ENCODE data around the gene NTN4.
"Not testable (repeated sequence)": the region's sequence is repeated elsewhere in the genome, so short reads cannot be mapped to it uniquely, and the experiment has no call there.

The NTN4 gene

DNA sequence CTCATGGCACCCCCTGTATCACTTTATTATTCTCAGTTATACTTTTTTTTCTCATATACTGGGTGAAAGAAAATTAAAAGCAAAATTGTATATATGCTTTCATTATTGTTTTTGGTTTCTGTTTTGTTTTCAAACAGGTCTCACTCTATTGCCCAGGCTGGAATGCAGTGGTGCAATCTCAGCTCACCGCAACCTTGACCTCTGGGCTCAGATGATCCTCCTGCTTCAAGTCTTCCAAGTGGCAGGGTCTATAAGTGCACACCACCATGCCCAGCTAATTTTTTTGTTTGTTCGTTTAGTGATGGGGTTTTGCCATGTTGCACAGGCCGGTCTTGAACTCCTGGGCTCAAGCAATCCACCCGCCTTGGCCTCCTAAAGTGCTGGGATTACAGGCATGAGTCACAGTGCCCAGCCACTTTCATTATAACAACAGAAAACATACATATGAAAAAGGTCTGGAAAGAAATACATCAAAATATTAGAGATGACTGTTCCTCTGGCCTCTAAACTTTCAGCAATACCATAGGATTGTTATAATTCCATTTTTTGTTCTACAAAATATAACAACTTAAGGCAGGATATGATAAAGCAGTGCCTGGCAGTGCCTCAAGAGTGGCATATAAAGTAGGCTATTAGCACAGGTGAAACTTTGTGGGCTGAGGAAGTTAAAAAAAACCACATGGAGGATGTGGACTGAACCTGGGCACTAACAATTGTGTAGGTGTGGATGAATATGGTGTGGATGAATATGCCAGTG, 5.8 kb upstream of the NTN4 start:
- no peak for DNase-seq (ENCODE audit: low read depth in 2 of 2)

DNA sequence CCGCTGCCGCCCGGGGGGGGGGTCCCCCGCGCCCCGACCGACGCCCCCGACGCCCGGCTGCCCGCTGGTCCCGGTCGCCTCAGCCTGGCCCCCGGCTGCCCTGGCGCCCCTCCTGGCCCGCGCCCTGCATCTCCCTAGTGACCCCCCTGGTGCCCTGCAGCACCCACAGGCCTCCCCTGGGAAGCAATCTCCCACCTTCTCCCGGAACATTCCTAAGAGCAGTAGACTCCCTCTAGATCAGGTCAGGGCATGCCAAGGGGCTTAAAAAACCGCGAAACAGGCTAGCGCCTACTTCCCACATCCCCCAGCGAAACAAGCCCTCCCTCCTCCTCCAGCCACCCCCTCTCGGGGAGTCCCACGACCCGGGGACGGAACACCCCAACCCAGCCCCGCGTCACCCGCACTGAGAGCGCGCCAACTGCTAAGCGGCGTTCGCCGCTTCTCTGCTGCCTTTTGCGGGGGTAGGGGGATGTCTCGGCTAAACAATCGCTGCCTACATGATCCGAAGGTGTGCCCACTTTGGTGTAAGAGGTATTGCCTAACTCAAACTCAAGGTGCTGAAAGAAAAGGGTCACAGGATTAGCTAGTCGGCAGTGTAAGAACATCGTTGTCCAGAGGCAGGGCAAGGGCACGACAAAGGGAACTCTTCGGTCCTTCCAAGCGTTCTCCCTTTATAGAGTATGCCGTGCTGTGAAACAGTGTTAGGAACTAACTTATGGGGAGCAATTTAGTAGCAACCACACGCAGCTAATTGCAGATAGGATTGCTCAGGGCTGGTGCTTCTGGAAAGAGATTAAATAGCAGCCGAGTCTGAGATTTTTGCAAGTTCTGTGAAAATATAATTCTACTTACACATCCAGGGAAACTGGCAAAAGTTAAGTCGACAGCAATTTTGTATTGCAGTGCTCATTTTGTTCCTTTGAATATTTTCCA, 619 bp upstream of the NTN4 start:
- no peak for DNase-seq (ENCODE audit: low read depth in 2 of 2)

DNA sequence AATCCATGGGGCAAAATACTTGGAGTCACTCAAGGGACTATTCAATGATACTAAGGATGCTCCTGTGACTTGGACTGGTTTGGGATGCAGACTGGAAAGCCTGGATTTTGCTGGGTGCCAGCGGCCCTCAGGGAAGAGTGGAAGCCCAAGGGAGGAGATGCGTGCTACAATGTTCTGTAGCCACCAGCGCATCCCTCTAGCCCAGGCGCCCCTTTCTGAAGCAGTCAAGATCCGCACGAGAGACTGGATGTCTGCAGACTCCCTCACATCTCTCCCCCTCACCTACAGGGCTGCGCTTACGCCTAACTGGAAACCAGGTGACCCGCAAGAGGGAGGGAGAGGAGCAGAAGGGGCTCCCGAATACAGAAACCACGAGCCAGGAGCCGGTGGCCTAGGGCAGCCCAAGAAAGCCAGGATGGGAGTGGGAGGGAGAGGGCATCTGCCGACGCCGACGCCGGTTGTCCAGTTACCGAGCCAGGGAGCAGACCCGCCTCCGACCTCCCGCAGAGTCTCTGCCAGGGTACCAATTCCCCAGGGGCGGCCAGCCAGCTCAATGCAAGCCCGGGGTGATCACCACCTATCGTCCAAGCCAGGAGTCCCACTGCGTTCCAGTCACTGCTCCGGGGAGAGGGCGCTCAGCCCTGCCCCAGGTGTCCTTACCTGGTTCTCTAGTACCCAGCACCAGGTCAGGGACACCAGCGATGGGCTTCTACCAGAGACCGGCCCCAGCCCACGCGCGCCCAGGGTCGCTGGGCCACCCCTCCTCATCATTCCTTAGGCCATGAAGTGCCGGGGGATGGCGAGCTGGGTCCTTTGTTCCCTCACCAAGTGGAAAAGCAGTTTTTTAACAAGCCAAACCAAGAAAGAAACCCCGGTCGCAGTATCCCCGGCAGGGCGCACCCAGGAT, 1.2 kb downstream of the NTN4 start:
- no peak for DNase-seq (ENCODE audit: low read depth in 2 of 2)

DNA sequence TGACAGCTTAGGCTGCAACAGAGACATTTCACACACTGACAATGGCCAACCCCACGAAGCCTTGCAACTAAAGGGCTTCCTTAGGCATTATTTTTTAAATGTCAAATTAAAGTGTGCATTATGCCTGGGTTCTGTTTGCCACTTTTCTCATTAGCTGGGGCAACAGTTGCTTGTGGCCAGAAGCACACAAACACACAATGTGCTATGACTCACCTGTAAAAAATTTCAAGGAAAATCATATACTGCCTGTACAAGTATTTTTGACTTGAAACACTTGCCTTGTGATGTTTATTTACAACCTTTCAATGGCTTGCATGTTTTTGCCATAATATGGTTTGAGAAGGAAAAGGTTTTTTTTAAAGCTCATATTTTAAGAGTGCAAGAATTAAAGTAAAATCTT, 1.9 kb downstream of the NTN4 start:
- DNase-seq (ENCODE audit: low read depth in 2 of 2), result no peak

DNA sequence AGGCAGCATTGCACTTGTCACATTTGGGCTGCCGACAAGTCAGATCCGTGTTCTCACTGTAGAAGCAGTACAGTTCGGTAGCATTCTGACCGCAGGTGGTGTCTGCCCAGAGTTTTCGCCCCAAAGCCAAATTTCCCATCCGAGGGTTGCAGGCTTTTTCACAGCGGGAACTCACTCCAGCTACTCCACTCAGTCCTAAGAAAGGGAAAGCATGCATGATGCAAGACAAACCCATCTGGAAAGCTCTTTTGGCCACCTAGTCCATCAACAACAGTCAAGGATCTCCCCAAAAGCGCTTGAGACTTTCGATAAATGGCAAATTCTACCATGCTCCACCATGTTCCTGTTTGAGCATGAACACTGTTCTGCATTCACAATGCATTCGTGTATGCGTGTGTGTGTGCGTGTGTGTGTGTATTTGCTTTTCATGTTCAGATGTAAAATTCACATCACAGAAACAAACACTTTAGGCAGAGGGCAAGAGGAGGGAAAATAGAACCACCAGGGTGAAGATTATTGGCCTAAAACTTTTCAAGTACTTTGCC, 3.2 kb downstream of the NTN4 start:
- no peak for DNase-seq (ENCODE audit: low read depth in 2 of 2)

DNA sequence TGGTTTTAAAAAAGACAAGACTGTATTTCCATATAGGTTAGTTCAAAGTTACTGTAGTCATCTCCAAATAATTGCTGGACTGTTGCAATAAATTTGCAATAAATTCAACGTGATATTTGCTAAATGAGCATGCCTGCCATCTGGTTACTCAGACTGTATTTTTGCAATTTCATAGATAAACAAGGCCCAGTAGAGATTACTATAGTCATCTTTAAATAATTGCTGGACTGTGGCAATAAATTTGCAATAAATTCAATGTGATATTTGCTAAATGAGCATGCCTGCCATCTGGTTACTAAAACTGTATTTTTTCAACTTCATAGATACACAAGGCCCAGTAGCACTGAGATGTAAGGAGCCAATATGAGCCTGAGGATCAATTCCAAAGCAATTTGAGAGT, 5.6 kb downstream of the NTN4 start:
- no peak for DNase-seq (ENCODE audit: low read depth in 2 of 2)

DNA sequence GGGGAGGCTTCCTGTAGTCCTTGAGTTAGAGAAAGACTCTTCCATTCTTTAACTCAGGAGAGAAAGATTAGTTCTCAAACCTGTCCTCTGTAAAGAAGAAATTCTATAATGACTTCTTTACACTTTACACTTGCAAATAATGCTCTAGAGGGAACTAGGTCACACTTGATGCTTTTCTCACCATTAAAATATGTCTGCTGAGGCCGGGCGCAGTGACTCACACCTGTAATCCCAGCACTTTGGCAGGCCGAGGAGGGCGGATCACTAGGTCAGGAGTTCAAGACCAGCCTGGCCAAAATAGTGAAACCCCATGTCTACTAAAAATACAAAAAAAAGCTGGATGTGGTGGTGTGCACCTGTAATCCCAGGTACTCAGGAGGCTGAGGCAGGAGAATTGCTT, 6.3 kb downstream of the NTN4 start:
- DNase-seq (ENCODE audit: low read depth in 2 of 2), result no peak

DNA sequence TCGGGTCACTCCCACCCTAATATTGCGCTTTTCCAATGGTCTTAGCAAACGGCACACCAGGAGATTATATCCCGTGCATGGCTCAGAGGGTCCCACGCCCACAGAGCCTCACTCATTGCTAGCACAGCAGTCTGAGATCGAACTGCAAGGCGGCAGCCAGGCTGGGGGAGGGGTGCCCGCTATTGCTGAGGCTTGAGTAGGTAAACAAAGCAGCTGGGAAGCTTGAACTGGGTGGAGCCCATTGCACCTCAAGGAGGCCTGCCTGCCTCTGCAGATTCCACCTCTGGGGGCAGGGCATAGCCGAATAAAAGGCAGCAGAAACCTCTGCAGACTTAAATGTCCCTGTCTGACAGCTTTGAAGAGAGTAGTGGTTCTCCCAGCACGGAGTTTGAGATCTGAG, 15.1 kb downstream of the NTN4 start:
- not testable (repeated sequence) for DNase-seq (ENCODE audit: low read depth in 2 of 2)

DNA sequence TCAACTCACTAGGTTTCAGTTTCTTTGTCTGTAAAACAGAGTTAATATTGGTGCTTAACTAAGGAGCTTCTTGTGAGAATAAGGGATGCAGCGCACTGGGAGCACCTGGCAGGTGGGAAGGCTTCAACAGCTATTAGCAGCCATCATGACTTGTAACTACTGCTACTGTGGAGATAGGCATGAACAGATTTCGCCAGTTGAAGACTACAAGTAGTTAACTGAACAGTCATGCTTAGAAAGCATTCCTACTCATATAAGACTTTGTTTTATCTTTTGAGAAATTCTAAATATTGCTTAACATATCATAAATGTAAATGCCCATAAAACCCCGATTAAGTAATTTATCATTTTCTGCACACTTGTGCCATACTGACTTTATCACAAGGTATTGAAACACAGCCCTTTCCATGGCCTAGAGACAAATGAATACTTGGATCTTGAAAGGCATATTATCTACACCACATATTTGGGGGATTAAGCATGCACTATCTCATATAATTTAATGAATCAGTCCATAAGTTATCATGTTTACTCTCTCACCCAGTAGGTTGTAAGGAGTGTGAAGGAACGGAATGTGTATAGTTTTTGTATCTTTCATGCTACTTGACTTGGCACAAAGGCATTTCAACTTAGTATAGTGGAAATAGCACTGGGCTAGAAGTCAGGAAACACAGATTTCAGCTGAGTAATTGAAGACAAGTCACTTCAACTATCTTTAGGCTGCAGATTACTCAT, 16.1 kb downstream of the NTN4 start:
- no peak for DNase-seq (ENCODE audit: low read depth in 2 of 2)

DNA sequence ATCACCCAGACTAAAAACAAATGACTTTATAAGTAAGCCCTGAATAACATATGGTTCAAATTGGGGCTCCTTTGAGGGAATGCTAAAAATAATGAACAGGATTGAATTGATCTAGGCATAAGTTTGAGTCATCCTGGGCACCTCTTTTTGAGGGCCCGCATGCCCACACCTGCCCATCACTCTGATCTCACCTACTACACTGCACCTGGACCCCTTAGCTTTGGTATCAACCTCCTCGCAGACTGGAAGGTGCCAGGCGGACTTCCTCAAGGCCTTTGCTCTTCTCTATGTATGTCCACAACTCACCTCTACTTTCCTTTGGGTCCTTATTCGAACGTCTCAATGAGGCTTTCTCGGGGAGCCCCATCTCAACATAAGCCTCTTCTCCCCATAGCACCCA, 17.2 kb downstream of the NTN4 start:
- DNase-seq (ENCODE audit: low read depth in 2 of 2), result no peak

DNA sequence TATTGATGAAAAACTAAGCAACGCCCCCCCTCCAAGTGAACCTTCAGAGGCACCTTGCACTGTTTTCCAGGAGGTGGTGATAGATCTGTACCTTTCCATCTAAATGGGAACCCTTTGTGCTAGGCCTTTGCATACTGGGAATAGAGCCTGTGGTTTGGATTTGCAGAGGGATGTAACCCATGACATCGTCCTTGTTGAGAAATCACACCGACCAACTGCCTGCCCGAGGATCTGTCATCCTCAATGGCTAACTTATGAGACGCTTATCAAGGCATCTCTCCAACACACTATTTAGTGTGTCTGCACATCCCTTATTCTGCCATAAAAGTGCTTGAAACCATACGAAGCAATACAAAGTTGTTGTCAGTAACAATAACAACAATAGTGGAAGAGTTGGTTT, 22.9 kb downstream of the NTN4 start:
- no peak for DNase-seq (ENCODE audit: low read depth in 2 of 2)

DNA sequence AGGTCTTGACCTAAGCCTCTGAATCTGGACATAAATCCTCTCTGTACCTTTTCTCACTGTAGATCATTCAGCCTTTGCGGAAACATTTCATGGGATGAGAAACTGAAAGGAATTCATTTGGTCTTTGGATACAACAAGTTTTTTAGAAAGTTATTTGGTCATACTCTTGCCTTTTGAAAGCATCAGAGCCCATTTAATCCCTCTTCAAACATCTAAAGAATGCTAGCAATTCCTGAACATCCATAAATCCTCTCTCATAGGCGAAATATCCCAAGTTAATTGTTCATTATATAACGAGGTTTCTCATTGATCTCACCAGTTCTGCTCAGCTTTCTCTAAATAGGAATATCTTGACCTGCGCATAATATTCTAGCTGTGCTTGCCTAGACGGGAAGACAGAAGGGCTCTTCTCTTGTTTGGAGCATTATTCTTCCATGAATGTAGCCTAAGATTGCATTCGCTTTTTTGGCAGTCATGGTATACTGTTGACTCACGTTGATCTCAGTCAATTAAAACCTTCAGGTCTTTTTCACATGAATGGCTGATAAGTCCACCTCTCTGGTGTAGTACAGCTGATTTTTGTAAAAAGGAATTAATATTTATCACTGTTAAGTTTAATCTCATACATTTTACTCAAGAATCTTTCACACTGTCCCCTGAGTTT, 24.1 kb downstream of the NTN4 start:
- no peak for DNase-seq (ENCODE audit: low read depth in 2 of 2)

DNA sequence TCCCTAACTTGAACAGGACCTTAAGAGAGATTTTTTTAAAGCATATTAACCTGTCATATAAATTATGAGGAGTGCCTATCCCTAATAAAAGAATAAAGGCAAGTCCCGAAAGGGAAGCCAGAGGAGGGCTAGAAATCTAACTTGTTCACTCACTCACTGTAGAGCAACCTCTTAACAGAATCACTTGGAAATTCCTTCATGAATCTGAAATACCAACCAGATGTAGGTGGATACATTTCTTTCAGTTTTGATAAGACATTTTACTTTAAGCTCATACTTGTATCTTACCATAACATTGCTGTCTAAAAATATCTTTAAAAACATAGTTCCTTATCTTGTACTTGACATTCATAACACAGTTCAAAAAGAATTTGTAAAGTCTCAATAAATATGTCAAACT, 25.7 kb downstream of the NTN4 start:
- DNase-seq (ENCODE audit: low read depth in 2 of 2), result no peak

DNA sequence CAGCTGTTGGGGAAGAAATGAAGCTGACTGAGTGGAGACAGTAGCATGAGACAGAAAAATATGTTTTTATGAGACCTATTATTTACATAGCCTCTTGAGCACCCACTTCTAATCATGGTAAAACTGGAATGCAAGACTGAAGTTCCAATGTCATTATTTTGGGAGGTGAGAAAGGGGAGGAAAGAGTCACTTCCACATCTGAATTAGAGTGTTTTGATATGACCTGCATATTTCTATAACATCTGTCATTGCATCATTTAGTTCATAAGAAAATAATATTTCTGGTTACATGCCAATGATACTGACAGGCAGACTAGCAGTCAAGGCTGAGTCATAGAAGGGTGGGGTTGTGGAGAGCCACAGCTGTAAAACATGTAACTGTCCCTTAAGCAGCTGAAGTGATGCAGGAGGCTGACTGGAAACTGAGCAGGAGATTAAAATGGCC, 26.7 kb downstream of the NTN4 start:
- DNase-seq (ENCODE audit: low read depth in 2 of 2), result peak in 1 of 2 experiments; percentile 28

DNA sequence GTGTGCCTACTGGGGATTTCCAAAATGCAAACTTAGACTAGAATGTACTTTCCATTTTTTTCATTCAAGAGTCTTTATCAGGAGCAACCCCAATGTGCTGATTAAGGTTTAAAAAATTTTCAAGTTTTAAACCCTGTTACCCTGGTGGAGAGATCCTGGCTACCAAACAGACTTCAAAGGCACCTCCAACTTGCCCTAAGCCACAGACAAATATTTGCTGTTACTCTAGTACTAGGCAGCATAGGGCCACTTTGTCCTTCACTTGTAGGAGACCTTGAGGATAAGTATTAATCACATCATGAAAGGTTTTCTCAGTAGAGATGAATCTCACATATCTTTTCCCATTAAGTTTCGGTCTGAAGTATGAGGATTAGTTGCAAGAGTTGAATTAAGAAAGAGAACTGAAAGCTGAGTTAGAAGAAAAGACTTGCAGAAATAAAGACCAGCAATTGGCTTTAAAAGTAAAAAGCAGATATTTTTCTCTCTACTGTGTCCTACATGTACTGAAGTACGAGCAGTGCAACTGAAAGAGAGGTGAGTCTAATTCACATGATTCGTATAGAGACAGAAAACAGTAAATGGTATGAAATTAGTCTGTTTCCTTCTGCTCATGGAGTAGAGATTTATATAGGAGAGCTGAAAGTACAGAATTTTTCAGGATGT, 28.3 kb downstream of the NTN4 start:
- no peak for DNase-seq (ENCODE audit: low read depth in 2 of 2)

DNA sequence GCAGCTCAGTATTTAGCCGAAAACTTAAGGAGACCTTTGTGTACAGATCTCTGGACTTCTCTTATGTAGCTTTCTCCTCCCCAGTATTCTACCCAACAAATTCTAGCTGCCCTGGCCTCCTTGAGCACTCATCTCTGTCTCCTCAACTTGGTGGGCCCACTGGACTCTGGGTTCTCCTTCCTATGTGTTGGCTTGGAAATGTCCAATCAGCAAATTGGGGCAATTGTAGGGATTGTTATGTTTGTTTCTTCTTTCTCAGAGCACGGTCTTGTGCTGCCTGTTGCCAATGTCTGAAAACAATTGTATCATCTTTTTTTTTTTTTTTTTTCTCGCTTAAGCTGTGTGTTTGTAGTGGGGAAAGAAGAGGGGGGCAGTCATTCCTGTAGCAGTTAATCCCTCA, 30.2 kb downstream of the NTN4 start:
- DNase-seq (ENCODE audit: low read depth in 2 of 2), result no peak

DNA sequence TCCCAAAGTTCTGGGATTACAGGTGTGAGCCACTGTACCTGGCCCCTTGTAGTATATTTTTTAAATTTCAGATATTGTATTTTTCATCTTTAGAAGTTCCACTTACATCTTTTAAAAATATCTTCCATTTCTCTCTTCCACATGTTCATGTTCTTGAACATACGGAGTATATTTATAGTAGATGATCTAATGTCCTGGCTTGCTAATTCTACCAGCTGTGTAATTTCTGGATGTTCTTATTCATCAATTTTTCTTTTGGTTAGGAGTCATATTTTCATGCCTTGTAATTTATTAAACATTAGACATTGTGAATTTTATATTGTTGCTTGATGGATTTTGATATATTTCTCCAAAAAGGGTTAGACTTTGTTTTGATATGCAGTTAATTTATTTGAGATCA, 30.8 kb downstream of the NTN4 start:
- no peak for DNase-seq (ENCODE audit: low read depth in 2 of 2)

DNA sequence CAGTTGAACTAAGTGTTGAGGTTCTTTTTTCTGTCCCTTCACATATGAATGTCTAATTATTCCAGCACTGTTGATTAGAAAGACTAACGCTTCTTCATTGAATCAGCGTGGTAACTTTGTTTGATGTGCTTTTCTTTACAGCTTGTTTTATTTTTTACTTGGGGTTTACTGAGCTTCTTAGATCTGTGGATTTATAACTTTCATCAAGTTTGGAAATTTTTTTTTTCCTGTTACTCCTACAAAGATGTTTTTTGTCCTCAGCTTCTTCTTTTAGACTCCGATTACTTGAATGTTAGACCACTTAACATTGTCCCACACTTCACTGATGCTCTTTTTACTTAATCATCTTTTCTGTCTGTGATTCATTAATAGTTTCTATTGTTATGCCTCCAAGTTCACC, 31.5 kb downstream of the NTN4 start:
- no peak for DNase-seq (ENCODE audit: low read depth in 2 of 2)

DNA sequence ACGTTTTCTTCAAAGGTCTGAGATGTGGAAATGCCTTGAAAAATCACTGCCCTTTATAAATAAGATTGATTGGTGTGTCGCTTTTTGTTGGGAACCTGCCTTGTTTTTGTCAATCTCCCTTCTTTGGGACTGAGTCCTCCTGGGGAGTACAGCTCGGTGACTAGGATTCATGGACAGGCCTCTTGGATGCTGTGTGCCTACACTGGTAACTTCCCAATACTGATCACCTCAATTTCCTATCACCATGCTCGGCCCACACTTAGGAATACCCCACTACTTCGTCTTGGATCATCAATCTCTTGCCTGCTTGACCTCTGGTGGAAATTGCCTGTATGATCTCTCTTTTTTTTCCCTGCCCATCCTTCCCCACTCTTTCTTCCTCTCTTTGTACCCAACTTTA, 34.2 kb downstream of the NTN4 start:
- no peak for DNase-seq (ENCODE audit: low read depth in 2 of 2)
